Measurements from ENCODE around the gene TFE3.

The TFE3 gene, protein sequence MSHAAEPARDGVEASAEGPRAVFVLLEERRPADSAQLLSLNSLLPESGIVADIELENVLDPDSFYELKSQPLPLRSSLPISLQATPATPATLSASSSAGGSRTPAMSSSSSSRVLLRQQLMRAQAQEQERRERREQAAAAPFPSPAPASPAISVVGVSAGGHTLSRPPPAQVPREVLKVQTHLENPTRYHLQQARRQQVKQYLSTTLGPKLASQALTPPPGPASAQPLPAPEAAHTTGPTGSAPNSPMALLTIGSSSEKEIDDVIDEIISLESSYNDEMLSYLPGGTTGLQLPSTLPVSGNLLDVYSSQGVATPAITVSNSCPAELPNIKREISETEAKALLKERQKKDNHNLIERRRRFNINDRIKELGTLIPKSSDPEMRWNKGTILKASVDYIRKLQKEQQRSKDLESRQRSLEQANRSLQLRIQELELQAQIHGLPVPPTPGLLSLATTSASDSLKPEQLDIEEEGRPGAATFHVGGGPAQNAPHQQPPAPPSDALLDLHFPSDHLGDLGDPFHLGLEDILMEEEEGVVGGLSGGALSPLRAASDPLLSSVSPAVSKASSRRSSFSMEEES
- 48.7 to 54.6 reads per million in 2 donors for total RNA-seq

DNA sequence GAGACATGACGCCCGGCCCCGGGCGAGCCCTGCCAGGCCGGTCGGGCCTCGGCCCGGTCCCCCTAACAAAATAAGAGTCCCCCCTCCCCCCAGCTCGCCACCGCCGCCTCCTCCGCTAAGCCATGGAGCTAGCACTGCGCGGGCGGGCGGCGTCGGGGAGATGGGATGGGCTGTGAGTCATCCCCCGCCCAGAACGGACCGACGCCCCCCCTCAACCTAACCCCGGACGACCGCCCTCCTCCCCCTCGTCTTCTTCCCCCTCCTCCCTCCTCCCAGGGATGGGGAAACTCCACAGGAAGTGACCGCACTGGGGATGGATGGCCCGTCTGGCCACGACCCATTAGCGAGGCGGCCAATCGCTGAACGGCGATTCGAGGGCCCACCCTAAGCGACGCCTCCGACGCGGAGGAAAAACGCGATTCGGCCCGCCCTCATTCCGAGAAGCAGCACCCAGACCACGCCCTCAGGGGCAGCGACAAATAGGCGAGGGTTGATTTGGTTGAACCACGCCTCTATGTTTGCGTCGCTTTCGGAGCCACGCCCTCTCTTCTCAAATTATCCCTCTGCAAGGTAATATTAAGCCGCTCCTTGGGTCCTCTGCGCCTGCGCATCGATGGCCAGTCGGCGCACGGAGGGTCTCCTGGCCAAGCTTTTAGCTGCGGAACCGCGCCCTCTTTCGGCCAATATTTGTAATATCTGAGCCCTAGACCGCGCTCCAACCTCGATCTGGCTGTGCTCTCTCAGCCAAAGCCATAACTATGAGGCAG lies at the start of gene TFE3:
TFE3 (minus strand) TSS at position 138 of the 767 bp plus-strand sequence; CDS start at position 7, 131 bp downstream.
- peak; percentile 86 for DNase-seq

DNA sequence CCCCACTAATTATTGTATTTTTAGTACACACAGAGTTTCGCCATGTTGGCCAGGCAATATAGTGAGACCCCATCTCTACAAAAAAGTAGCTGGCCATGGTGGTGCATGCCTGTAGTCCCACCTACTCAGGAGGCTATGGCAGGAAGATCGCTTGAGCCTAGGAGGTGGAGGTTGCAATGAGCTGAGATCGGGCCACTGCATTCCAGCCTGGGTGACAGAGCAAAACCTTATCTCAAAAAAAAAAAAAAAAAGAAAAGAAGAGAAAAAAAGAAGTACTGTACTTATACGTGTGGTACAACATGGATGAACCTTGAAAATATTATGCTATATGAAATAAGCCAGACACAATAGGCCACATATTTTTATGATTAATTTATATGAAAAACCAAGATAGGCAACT lies 46.4 kb upstream of the TFE3 start:
- no peak for DNase-seq

DNA sequence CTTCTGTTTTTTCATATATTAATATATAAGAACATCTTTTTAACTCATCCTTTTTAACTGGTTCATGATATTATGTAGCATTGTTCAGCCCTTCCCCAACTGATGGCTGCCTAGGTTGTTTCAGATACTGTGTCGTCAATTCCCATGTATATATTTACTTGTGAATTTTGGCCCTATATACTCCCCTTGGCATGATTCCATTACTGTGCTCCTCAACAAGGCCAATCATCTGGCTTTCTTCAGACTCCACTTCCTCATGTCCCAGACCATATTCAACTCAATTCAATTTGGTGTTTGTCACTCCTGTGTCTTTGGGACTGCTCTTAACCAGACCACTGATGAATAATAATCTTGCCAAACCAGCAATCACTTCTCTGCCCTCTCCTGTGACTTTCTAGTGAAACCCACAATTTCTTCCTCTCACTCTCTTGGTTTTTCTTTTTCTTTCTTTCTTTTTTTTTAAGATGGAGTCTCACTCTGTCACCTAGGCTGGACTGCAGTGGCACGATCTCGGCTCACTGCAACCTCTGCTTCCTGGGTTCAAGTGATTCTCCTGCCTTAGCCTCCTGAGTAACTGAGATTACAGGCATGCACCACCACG lies 39.2 kb upstream of the TFE3 start:
- no peak for DNase-seq

DNA sequence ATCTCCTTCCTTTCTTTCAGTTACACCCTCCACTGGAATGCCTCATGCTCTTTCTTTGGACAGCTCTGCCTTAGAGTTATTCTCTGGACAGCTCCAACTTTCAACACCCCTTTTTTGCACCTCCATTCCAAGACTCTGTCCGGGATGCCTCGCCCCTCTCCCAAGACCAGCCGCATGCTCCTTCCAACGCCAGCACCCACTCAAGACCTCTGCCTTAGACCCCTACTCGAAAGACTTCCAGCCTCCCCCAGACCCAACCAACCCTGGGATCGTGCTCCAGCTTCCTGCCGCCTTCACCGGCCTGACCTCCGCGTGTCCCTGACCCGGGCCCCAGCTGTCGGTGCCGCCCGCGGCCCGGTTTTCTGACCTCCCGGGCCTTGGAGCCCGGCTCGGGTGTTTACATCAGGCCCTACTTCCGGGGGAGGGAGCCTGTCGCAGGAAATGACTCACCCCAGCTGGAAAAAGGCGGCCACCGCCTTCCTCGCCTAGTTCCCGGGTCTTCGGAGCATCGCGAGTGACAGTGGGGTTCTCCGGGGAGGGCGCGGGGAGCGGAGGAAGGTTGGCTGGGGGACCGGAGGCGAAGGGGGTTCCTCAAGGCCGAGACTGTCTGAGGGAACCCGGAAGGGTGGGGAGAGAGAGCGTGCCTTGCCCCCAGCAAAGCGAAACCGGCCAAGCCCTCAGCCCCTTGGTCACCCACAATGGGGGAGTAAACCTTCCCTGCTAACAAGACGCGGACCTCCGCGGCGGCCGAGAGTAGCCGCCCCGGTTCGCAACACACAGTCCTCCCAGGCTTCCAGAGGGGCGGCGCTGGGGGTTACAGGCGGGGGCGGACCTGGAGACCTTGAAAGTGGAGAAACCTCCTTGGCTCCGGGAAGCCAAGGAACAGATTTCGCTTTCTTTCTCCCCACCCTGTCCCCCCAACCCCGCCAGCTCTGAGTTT lies 36.6 kb upstream of the TFE3 start, which contains the start of gene WDR45:
WDR45 (minus strand) TSS at position 399 of the 940 bp plus-strand sequence. CDS start 1,792 bp downstream, outside the sequence.
- peak; percentile 50 for DNase-seq

- DNase-seq = no peak
Measured at GRCh38 chrX:49077941-49078340, 34.8 kb upstream of the TFE3 start.

DNA sequence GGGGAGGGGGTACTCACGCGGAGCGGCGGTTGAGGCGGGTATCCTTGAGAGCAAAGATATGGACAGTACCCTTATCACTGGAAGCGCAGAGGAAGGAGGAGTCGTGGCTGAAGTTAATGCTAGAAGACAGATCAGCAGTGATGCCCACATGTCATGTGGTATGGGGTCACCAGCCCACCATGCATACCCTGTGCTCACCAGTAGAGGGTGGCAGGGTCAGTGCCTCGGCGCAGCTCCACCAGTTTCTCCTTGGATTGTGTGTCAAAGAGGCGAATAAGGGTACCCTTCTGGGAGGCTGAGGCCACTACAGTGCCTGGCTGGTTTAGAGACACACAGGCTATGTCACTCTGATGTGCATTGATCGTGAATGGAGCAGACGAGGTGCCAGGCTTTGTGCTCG lies 32.2 kb upstream of the TFE3 start:
- DNase-seq = no peak

- DNase-seq = peak; percentile 83
Measured at GRCh38 chrX:49073601-49074575, 30.7 kb upstream of the TFE3 start, which contains the start of gene PRAF2. PRAF2 (minus strand) TSS chrX:49074002; CDS start chrX:49073987, 15 bp downstream.

GRCh38 chrX:49072712-49073095 lies 29.5 kb upstream of the TFE3 start:
- no peak for DNase-seq

GRCh38 chrX:49071877-49072711 lies 28.9 kb upstream of the TFE3 start:
- no peak for DNase-seq

- no peak for DNase-seq
Measured at GRCh38 chrX:49070988-49071387, 27.8 kb upstream of the TFE3 start.

DNA sequence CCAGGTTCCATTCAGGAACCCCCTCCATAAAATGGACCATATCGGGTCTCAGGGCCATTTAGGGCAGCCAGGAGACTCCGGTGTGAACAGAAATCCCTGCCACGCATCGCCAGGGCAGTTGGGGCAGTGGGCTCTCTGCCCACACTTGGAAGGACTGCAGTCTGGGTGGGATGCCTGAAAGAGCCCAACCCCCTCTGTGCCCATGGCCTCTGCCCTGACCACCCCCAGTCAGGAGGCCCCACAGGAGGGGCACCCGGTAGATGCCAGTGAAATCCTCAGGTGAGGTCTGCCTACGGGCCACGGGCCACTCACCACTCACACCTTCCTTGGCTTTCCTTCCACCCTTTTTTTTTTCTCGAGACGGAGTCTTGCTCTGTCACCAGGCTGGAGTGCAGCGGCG lies 25.9 kb upstream of the TFE3 start:
- DNase-seq = no peak

- no peak for DNase-seq
Measured at GRCh38 chrX:49067285-49068120, 24.3 kb upstream of the TFE3 start.

DNA sequence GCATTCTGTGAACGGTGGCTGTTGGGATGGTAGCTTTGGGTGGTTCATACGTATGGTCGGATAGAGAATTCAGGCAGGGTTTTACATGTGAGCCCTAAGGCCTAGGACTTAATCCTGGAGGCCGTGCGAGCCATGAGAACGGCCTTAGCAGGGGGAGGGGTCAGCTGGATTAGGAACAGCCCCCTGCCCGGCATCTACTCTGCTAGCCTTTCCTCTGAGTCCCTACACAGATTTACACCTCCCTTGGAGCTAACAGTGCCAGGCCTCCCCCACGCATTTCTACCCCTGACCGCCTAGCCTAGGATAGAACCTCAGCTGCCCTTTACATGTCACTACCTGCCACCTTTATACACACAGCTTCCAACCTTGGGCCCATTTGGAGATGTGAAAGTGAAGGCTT lies 23.5 kb upstream of the TFE3 start:
- no peak for DNase-seq

- DNase-seq = no peak
Measured at GRCh38 chrX:49066278-49066677, 23.1 kb upstream of the TFE3 start.

GRCh38 chrX:49064735-49065134 lies 21.6 kb upstream of the TFE3 start:
- DNase-seq = no peak

- no peak for DNase-seq
Measured at GRCh38 chrX:49064303-49064702, 21.1 kb upstream of the TFE3 start.

- no peak for DNase-seq
Measured at GRCh38 chrX:49063715-49064114, 20.6 kb upstream of the TFE3 start.

DNA sequence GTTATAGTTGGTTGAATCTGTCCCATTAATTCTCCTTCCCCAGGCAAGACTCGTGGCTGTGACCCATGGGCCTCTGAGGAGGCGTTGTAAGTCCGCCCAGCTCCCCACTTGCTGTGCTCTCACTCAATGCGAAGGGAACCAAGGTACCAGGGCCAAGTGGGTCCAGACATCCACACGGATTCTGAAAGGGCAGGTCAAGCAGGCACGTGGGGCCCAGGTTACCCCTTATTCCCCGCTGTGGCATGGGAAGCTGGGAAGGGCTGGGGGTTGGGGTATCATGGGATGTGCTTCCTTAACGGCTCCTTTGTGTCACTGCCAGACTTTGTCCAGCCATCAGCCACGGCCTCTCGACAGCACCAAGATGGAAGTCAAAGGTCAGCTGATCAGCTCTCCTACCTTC lies 18.8 kb upstream of the TFE3 start:
- no peak for DNase-seq

DNA sequence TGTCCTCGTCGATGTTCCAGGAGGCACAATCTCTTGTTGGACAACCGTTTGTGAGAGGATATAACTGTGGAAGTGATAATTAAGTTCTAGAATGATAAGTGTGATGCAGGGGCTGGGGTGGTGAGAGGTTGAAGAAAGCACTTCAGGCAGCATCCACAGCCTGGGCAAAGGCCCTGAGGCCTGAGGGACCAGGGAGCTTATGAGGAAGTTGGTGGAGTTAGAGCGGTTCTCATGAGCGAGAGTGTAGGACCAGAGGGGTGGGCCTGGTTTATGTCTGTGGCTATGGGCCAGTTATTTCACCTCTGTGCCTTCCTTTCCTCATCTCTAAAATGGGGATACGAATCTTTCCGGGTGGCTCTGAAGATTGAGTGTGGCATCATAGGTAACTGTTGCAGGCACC lies 18.3 kb upstream of the TFE3 start:
- DNase-seq = no peak

Data from activated gamma-delta T cell (primary cell).